Measurements from ENCODE around the gene CEP104. TPM values are rescaled to one million over a fixed set of nuclear protein-coding genes. Genes with fewer than 3 reads are reported as not detected.

CEP104 gene
- total and polyA plus RNA-seq, 2 experiments from 2014 or later: 20.5 to 32.2 TPM

GRCh38 chr1:3871451-3871805, 14.4 kb upstream of the CEP104 start:
- DNase-seq (ENCODE audit: low spot score) (no peak), ATAC-seq (no peak)
- H3K9me2 ChIP-seq (ENCODE audit: insufficient read depth): no peaks in the 10 kb centered on the region
- Mint-ChIP-seq H3K9me3 (peaks cover 8% of the 10 kb centered on the region; the same call in 2 of the 3 replicates), H3K27me3 (ENCODE audit: insufficient read depth, low read depth, poor library complexity) (peaks cover 2% of the 10 kb centered on the region), H3K27ac (no peak overlapping the region), H3K4me1 (peaks cover 2% of the 10 kb centered on the region; the same call in 1 of the 3 replicates), H3K36me3 (ENCODE audit: low read depth) (peaks cover 41% of the 10 kb centered on the region), H3K4me3 (no peak overlapping the region)
- no peaks in the 10 kb centered on the region for H4K20me1 ChIP-seq (replicated peaks; ENCODE audit: insufficient read depth)
- no peaks in the 10 kb centered on the region for H3K27me3 ChIP-seq (ENCODE audit: insufficient read depth)
- H3K4me3 ChIP-seq: no peak overlapping the region
- TF ChIP-seq STAT1 (IDR thresholded peaks at IDR 0.05; ENCODE audit: unreplicated experiment) (no peak), ZNF114 (CRISPR knock-in tag; IDR thresholded peaks at IDR 0.05) (no peak), JUNB (IDR thresholded peaks at IDR 0.05; ENCODE audit: unreplicated experiment) (no peak), CREB1 (CRISPR knock-in tag; IDR thresholded peaks at IDR 0.05; ENCODE audit: low read depth) (no peak), EZH2phosphoT487 (IDR thresholded peaks at IDR 0.05; ENCODE audit: unreplicated experiment) (no peak), NANOG (IDR thresholded peaks at IDR 0.05; ENCODE audit: borderline replicate concordance) (no peak), ZNF331 (CRISPR knock-in tag; IDR thresholded peaks at IDR 0.05; ENCODE audit: low read depth) (no peak), POLR2AphosphoS5 (IDR thresholded peaks at IDR 0.05; ENCODE audit: low read depth) (no peak), CTCF (conservative IDR thresholded peaks at IDR 0.05; ENCODE audit: low read depth in 2 of 2) (no peak), ETS1 (IDR thresholded peaks at IDR 0.05) (no peak), EZH2 (IDR thresholded peaks at IDR 0.05; ENCODE audit: low read depth, unreplicated experiment) (no peak)
- TF ChIP-seq, protein P1, sequence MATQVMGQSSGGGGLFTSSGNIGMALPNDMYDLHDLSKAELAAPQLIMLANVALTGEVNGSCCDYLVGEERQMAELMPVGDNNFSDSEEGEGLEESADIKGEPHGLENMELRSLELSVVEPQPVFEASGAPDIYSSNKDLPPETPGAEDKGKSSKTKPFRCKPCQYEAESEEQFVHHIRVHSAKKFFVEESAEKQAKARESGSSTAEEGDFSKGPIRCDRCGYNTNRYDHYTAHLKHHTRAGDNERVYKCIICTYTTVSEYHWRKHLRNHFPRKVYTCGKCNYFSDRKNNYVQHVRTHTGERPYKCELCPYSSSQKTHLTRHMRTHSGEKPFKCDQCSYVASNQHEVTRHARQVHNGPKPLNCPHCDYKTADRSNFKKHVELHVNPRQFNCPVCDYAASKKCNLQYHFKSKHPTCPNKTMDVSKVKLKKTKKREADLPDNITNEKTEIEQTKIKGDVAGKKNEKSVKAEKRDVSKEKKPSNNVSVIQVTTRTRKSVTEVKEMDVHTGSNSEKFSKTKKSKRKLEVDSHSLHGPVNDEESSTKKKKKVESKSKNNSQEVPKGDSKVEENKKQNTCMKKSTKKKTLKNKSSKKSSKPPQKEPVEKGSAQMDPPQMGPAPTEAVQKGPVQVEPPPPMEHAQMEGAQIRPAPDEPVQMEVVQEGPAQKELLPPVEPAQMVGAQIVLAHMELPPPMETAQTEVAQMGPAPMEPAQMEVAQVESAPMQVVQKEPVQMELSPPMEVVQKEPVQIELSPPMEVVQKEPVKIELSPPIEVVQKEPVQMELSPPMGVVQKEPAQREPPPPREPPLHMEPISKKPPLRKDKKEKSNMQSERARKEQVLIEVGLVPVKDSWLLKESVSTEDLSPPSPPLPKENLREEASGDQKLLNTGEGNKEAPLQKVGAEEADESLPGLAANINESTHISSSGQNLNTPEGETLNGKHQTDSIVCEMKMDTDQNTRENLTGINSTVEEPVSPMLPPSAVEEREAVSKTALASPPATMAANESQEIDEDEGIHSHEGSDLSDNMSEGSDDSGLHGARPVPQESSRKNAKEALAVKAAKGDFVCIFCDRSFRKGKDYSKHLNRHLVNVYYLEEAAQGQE (IDR thresholded peaks at IDR 0.05; ENCODE audit: unreplicated experiment): no peak
- TF ChIP-seq, protein P2, sequence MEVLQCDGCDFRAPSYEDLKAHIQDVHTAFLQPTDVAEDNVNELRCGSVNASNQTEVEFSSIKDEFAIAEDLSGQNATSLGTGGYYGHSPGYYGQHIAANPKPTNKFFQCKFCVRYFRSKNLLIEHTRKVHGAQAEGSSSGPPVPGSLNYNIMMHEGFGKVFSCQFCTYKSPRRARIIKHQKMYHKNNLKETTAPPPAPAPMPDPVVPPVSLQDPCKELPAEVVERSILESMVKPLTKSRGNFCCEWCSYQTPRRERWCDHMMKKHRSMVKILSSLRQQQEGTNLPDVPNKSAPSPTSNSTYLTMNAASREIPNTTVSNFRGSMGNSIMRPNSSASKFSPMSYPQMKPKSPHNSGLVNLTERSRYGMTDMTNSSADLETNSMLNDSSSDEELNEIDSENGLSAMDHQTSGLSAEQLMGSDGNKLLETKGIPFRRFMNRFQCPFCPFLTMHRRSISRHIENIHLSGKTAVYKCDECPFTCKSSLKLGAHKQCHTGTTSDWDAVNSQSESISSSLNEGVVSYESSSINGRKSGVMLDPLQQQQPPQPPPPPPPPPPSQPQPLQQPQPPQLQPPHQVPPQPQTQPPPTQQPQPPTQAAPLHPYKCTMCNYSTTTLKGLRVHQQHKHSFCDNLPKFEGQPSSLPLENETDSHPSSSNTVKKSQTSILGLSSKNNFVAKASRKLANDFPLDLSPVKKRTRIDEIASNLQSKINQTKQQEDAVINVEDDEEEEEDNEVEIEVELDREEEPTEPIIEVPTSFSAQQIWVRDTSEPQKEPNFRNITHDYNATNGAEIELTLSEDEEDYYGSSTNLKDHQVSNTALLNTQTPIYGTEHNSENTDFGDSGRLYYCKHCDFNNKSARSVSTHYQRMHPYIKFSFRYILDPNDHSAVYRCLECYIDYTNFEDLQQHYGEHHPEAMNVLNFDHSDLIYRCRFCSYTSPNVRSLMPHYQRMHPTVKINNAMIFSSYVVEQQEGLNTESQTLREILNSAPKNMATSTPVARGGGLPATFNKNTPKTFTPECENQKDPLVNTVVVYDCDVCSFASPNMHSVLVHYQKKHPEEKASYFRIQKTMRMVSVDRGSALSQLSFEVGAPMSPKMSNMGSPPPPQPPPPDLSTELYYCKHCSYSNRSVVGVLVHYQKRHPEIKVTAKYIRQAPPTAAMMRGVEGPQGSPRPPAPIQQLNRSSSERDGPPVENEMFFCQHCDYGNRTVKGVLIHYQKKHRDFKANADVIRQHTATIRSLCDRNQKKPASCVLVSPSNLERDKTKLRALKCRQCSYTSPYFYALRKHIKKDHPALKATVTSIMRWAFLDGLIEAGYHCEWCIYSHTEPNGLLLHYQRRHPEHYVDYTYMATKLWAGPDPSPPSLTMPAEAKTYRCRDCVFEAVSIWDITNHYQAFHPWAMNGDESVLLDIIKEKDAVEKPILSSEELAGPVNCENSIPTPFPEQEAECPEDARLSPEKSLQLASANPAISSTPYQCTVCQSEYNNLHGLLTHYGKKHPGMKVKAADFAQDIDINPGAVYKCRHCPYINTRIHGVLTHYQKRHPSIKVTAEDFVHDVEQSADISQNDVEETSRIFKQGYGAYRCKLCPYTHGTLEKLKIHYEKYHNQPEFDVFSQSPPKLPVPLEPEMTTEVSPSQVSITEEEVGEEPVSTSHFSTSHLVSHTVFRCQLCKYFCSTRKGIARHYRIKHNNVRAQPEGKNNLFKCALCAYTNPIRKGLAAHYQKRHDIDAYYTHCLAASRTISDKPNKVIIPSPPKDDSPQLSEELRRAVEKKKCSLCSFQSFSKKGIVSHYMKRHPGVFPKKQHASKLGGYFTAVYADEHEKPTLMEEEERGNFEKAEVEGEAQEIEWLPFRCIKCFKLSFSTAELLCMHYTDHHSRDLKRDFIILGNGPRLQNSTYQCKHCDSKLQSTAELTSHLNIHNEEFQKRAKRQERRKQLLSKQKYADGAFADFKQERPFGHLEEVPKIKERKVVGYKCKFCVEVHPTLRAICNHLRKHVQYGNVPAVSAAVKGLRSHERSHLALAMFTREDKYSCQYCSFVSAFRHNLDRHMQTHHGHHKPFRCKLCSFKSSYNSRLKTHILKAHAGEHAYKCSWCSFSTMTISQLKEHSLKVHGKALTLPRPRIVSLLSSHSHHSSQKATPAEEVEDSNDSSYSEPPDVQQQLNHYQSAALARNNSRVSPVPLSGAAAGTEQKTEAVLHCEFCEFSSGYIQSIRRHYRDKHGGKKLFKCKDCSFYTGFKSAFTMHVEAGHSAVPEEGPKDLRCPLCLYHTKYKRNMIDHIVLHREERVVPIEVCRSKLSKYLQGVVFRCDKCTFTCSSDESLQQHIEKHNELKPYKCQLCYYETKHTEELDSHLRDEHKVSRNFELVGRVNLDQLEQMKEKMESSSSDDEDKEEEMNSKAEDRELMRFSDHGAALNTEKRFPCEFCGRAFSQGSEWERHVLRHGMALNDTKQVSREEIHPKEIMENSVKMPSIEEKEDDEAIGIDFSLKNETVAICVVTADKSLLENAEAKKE (CRISPR knock-in tag; IDR thresholded peaks at IDR 0.05): no peak
- H3K79me2 ChIP-seq (replicated peaks; ENCODE audit: insufficient read depth): no peaks in the 10 kb centered on the region
- H3K36me3 ChIP-seq (ENCODE audit: insufficient read depth): no peaks in the 10 kb centered on the region
- H3F3A ChIP-seq (replicated peaks; ENCODE audit: low read depth): peaks cover 3% of the 10 kb centered on the region; the same call in 1 of the 2 replicates
- no peak overlapping the region for H3K4me2 ChIP-seq
- H3K27ac ChIP-seq (ENCODE audit: low read depth): no peak overlapping the region
- H3K4me1 ChIP-seq (ENCODE audit: insufficient read depth): no peaks in the 10 kb centered on the region
- H2AFZ ChIP-seq: no peak overlapping the region

Measured in GM23338 (cell line).